Pons (tissue), 1 donor: ENCODE data around the gene TLE2.

Experiments used
- DNase-seq: peaks from one replicate; pipeline ENCODE4 v3.0.0-alpha.2; 2016; ENCODE audit warnings: low spot score

The TLE2 gene

GRCh38 chr19:3029065-3029923 lies at the start of gene TLE2:
TSS of gene TLE2 (minus strand) at chr19:3029280. CDS start at chr19:3028904, 376 bp downstream.
- DNase-seq = no peak

- DNase-seq = no peak
Measured at GRCh38 chr19:3075605-3076431, 46.7 kb upstream of the TLE2 start.

GRCh38 chr19:3073931-3074595 lies 45.0 kb upstream of the TLE2 start:
- no peak for DNase-seq

GRCh38 chr19:3073159-3073563 lies 44.1 kb upstream of the TLE2 start:
- DNase-seq = no peak

- no peak for DNase-seq
Measured at GRCh38 chr19:3071768-3072167, 42.7 kb upstream of the TLE2 start.

- no peak for DNase-seq
Measured at GRCh38 chr19:3068071-3068470, 39.0 kb upstream of the TLE2 start.

GRCh38 chr19:3067563-3067962 lies 38.5 kb upstream of the TLE2 start:
- DNase-seq = no peak

GRCh38 chr19:3066482-3067049 lies 37.5 kb upstream of the TLE2 start:
- no peak for DNase-seq

- no peak for DNase-seq
Measured at GRCh38 chr19:3065675-3066357, 36.7 kb upstream of the TLE2 start.

- no peak for DNase-seq
Measured at GRCh38 chr19:3064011-3064330, 34.9 kb upstream of the TLE2 start.

GRCh38 chr19:3062165-3063105 lies 33.4 kb upstream of the TLE2 start, which contains the start of gene TLE5:
TSS of gene TLE5 (minus strand) at chr19:3062495. CDS start at chr19:3062200, 295 bp downstream.
- DNase-seq = no peak

- peak; percentile 25 for DNase-seq
Measured at GRCh38 chr19:3061182-3062161, 32.4 kb upstream of the TLE2 start.

- no peak for DNase-seq
Measured at GRCh38 chr19:3060857-3061181, 31.7 kb upstream of the TLE2 start.

GRCh38 chr19:3059653-3060052 lies 30.6 kb upstream of the TLE2 start:
- DNase-seq = no peak

GRCh38 chr19:3058821-3059314 lies 29.8 kb upstream of the TLE2 start:
- no peak for DNase-seq

- DNase-seq = no peak
Measured at GRCh38 chr19:3058009-3058820, 29.1 kb upstream of the TLE2 start.

- DNase-seq = peak; percentile 62
Measured at GRCh38 chr19:3057275-3057714, 28.2 kb upstream of the TLE2 start.

- no peak for DNase-seq
Measured at GRCh38 chr19:3056417-3057088, 27.5 kb upstream of the TLE2 start.
